Lower leg skin (tissue), 3 donors: Measurements from ENCODE around the gene RPS16.

Experiments used
- POLR2A ChIP-seq, 2 donors: fragments of 450-650 bp; IDR thresholded peaks; one replicate each; pipeline ENCODE4 v1.6.1; 2016 to 2017; ENCODE audit warnings: antibody characterized with exemption in 2 of 2, mild to moderate bottlenecking in 1 of 2, moderate library complexity in 1 of 2
- TF ChIP-seq, protein P1 (sequence below), 3 donors: fragments of 450-650 bp; IDR thresholded peaks; one replicate each; pipeline ENCODE4 v1.5.1; 2016; ENCODE audit warnings: antibody characterized with exemption in 3 of 3, mild to moderate bottlenecking in 3 of 3, moderate library complexity in 2 of 3

DNA sequence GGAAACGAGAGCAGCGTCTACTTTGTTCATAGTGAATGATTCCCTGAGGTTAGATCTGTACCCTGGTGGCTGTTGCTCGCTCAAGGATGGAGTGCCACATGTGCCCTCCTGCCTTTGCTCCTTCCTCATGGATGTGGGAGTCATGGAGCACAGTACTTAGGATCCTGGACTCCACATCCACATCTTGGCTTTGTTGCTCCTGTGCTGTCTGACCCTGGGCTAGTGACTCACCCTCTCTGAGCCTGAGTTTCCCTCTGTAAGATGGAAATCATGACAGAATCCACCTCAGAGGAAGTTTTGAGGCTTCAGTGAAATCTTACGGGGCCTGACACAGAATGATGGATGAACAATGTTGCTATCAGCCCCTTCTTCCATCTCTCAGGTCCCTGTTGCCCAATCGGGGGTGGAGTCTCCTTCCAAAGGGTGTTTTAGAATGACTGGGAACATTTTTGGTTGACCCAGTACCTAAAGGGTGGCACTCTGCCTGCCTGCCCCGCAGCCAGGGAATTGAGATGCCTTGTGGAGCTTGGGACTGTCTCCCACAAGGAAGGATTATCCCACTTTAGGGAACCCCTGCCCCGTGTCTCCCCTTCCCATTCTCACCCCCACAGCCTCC lies 35.1 kb upstream of the RPS16 start:
- TF ChIP-seq POLR2A (IDR thresholded peaks at IDR 0.05), result no peak
- TF ChIP-seq, protein P1, sequence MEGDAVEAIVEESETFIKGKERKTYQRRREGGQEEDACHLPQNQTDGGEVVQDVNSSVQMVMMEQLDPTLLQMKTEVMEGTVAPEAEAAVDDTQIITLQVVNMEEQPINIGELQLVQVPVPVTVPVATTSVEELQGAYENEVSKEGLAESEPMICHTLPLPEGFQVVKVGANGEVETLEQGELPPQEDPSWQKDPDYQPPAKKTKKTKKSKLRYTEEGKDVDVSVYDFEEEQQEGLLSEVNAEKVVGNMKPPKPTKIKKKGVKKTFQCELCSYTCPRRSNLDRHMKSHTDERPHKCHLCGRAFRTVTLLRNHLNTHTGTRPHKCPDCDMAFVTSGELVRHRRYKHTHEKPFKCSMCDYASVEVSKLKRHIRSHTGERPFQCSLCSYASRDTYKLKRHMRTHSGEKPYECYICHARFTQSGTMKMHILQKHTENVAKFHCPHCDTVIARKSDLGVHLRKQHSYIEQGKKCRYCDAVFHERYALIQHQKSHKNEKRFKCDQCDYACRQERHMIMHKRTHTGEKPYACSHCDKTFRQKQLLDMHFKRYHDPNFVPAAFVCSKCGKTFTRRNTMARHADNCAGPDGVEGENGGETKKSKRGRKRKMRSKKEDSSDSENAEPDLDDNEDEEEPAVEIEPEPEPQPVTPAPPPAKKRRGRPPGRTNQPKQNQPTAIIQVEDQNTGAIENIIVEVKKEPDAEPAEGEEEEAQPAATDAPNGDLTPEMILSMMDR (IDR thresholded peaks at IDR 0.05), result no peak
